Liver (tissue), 9 donors: ENCODE data around the gene UBTF. TPM values are rescaled to one million over a fixed set of nuclear protein-coding genes. Genes with fewer than 3 reads are reported as not detected.

Source experiments
- DNase-seq: peaks from one replicate; pipeline ENCODE4 v3.0.0-alpha.2; 2017; ENCODE audit warnings: low spot score
- H3K27ac ChIP-seq, 2 donors: one replicate each; pipeline ENCODE4 v1.7.0; 2013; ENCODE audit warnings: inconsistent platforms in 2 of 2, low read length in 2 of 2, control low read depth in 1 of 2, low read depth in 1 of 2, mild to moderate bottlenecking in 1 of 2
- H3K27me3 ChIP-seq, 4 donors: one replicate each; pipeline versions ENCODE4 v1.6.1 to v1.7.0; 2013; ENCODE audit warnings: low read length in 3 of 4, inconsistent platforms in 1 of 4, mild to moderate bottlenecking in 1 of 4, moderate library complexity in 1 of 4; ENCODE audit not compliant: control insufficient read depth in 4 of 4, insufficient read depth in 4 of 4
- H3K36me3 ChIP-seq, 4 donors: one replicate each; pipeline versions ENCODE4 v1.6.1 to v1.7.0; 2013; ENCODE audit warnings: low read length in 3 of 4, mild to moderate bottlenecking in 3 of 4, low read depth in 1 of 4, moderate library complexity in 1 of 4; ENCODE audit not compliant: control insufficient read depth in 4 of 4, insufficient read depth in 3 of 4
- H3K4me1 ChIP-seq, 4 donors: one replicate each; pipeline versions ENCODE4 v1.6.1 to v1.7.0; 2013; ENCODE audit warnings: low read length in 3 of 4, mild to moderate bottlenecking in 3 of 4, moderate library complexity in 1 of 4; ENCODE audit not compliant: control insufficient read depth in 4 of 4, insufficient read depth in 4 of 4
- H3K4me3 ChIP-seq, 3 donors: one replicate each; pipeline versions ENCODE4 v1.6.1 to v1.7.0; 2013; ENCODE audit warnings: low read length in 3 of 3, control low read depth in 1 of 3, low read depth in 1 of 3, mild to moderate bottlenecking in 1 of 3
- H3K9ac ChIP-seq, 2 donors: one replicate each; pipeline ENCODE4 v1.7.0; 2013; ENCODE audit warnings: low read length in 2 of 2, mild to moderate bottlenecking in 2 of 2, moderate library complexity in 2 of 2, control low read depth in 1 of 2, low read depth in 1 of 2
- H3K9me3 ChIP-seq, 4 donors: one replicate each; pipeline versions ENCODE4 v1.6.1 to v1.7.0; 2013; ENCODE audit warnings: low read length in 3 of 4; ENCODE audit not compliant: control insufficient read depth in 4 of 4
- ATF3 ChIP-seq: IDR thresholded peaks from 2 replicates; pipeline ENCODE4 v1.6.1; 2016; ENCODE audit warnings: antibody characterized with exemption
- CTCF ChIP-seq: fragments of 150-350 bp; IDR thresholded peaks from 2 replicates; pipeline ENCODE4 v1.5.1; 2017; ENCODE audit warnings: improper control_type of control experiment, low read depth, low read length; ENCODE audit not compliant: missing input control
- EGR1 ChIP-seq, 2 donors: IDR thresholded peaks; 2 replicates each; pipeline ENCODE4 v1.6.1; 2016 to 2018; ENCODE audit warnings: antibody characterized with exemption in 2 of 2, low read depth in 2 of 2
- FOXA1 ChIP-seq: IDR thresholded peaks from 2 replicates; pipeline ENCODE4 v1.6.1; 2016; ENCODE audit warnings: antibody characterized with exemption
- FOXA2 ChIP-seq: IDR thresholded peaks from 2 replicates; pipeline ENCODE4 v1.6.1; 2016; ENCODE audit warnings: antibody characterized with exemption
- GABPA ChIP-seq, 2 donors: IDR thresholded peaks in 1 of 2; conservative IDR thresholded peaks in 1 of 2; 2 replicates each; pipeline ENCODE4 v1.6.1; 2016; ENCODE audit warnings: antibody characterized with exemption in 2 of 2, mild to moderate bottlenecking in 1 of 2, moderate library complexity in 1 of 2
- HNF4A ChIP-seq, 2 donors: conservative IDR thresholded peaks; 2 replicates each; pipeline ENCODE4 v1.6.1; 2016; ENCODE audit warnings: antibody characterized with exemption in 2 of 2, mild to moderate bottlenecking in 2 of 2
- HNF4G ChIP-seq: IDR thresholded peaks from 2 replicates; pipeline ENCODE4 v1.6.1; 2016; ENCODE audit warnings: antibody characterized with exemption
- JUND ChIP-seq, 2 donors: IDR thresholded peaks; 2 replicates each; pipeline ENCODE4 v1.6.1; 2016; ENCODE audit warnings: antibody characterized with exemption in 2 of 2
- MAX ChIP-seq: IDR thresholded peaks from 2 replicates; pipeline ENCODE4 v1.6.1; 2016; ENCODE audit warnings: antibody characterized with exemption
- NR2F2 ChIP-seq: IDR thresholded peaks from 2 replicates; pipeline ENCODE4 v1.6.1; 2016; ENCODE audit warnings: antibody characterized with exemption
- RAD21 ChIP-seq, 2 donors: IDR thresholded peaks; 2 replicates each; pipeline ENCODE4 v1.6.1; 2016; ENCODE audit warnings: antibody characterized with exemption in 2 of 2, mild to moderate bottlenecking in 2 of 2
- REST ChIP-seq: IDR thresholded peaks from 2 replicates; pipeline ENCODE4 v1.6.1; 2016; ENCODE audit warnings: antibody characterized with exemption, mild to moderate bottlenecking
- RXRA ChIP-seq, 2 donors: IDR thresholded peaks; 2 replicates each; pipeline ENCODE4 v1.6.1; 2017 to 2018; ENCODE audit warnings: antibody characterized with exemption in 2 of 2, mild to moderate bottlenecking in 1 of 2
- SP1 ChIP-seq: IDR thresholded peaks from 2 replicates; pipeline ENCODE4 v1.6.1; 2018; ENCODE audit warnings: antibody characterized with exemption, mild to moderate bottlenecking
- TAF1 ChIP-seq: conservative IDR thresholded peaks from 2 replicates; pipeline ENCODE4 v1.6.1; 2016; ENCODE audit warnings: antibody characterized with exemption, mild to moderate bottlenecking
- YY1 ChIP-seq: IDR thresholded peaks from 2 replicates; pipeline ENCODE4 v1.6.1; 2016; ENCODE audit warnings: antibody characterized with exemption, mild to moderate bottlenecking
- ZBTB33 ChIP-seq: IDR thresholded peaks from 2 replicates; pipeline ENCODE4 v1.6.1; 2016; ENCODE audit warnings: antibody characterized with exemption
- WGBS: extraction: QIAGEN DNeasy Blood & Tissue Kit; methylation state at CpG from one replicate; pipeline ENCODE4 v1.1.7; 2013; 5-methylcytosine and 5-hydroxymethylcytosine counted together
- polyA plus RNA-seq, 2 donors: library from polyadenylated mRNA; stranded (reverse) in 1 of 2; unstranded in 1 of 2; fragments of 200-250 nt in 1 of 2; fragments of >200 nt in 1 of 2; fragmentation: Nextera tagmentation in 1 of 2; extraction: Ambion mirVana in 1 of 2; gene quantifications; one replicate each; pipeline versions ENCODE4 v1.2.1 to v1.2.3, GENCODE V29; 2013 to 2015
- total RNA-seq, 2 donors: library from RNA; depleted of rRNA; stranded (reverse); fragments of >200 nt; gene quantifications; one replicate each; pipeline ENCODE4 v1.2.3, GENCODE V29; 2014
- donor health status: healthy.
- donor health status: healthy.
- donor health status: healthy.
- donor health status: healthy.
- donor health status: healthy.

The UBTF gene
- total and polyA plus RNA-seq, 4 donors: 12.5 to 39.6 (median 23.9) TPM

- no peak for DNase-seq
- H3K27me3 ChIP-seq: no peaks in the 10 kb centered on the region
- H3K9me3 ChIP-seq: no peaks in the 10 kb centered on the region
- no peak overlapping the region for H3K4me3 ChIP-seq
- H3K4me1 ChIP-seq: peaks cover 13 to 30% (median 24%) of the 10 kb centered on the region in 4 donors
- TF ChIP-seq HNF4A (conservative IDR thresholded peaks at IDR 0.05) (peak; percentile 72 to 86), EGR1 (IDR thresholded peaks at IDR 0.05; ENCODE audit: low read depth in 2 of 2) (no peak), SP1 (peak; percentile 59), CTCF (no peak), NR2F2 (peak; percentile 60), ATF3 (no peak), RAD21 (IDR thresholded peaks at IDR 0.05) (peak in 1 of 2 donors; percentile 21), RXRA (IDR thresholded peaks at IDR 0.05) (peak; percentile 48 to 58), FOXA1 (no peak), HNF4G (peak; percentile 49), JUND (IDR thresholded peaks at IDR 0.05) (no peak), REST (no peak), TAF1 (no peak), ZBTB33 (no peak), MAX (peak; percentile 19), GABPA (IDR thresholded peaks at IDR 0.05 in 1 of 2, conservative IDR thresholded peaks at IDR 0.05 in 1 of 2) (no peak), YY1 (no peak), FOXA2 (no peak)
- no peaks in the 10 kb centered on the region for H3K36me3 ChIP-seq
- WGBS: 18% methylated on average over 7 of the region's 7 CpGs
- H3K9ac ChIP-seq: no peak overlapping the region
- H3K27ac ChIP-seq: peak overlapping the region in 1 of 2 donors; percentile 21
Observed at GRCh38 chr17:44223541-44224071, 4.1 kb upstream of the UBTF start.
